Aorta (tissue), 5 donors: ENCODE data around the gene STAM. TPM values are rescaled to one million over a fixed set of nuclear protein-coding genes. Genes with fewer than 3 reads are reported as not detected.

Experiments used
- ATAC-seq: fragments of 200-7000 bp; cut with Tn5 transposase; one replicate; pipeline ENCODE4 v1.9.1; 2022; ENCODE audit warnings: moderate library complexity; ENCODE audit not compliant: low FRiP score
- DNase-seq, 2 donors: peaks; one replicate each; pipeline ENCODE4 v3.0.0-alpha.2; 2020
- H3K27ac ChIP-seq, 2 donors: one replicate each; pipeline ENCODE4 v1.5.1; 2013; ENCODE audit warnings: low read length in 2 of 2, mild to moderate bottlenecking in 2 of 2, moderate library complexity in 2 of 2, control low read depth in 1 of 2, inconsistent platforms in 1 of 2, low read depth in 1 of 2
- H3K27me3 ChIP-seq, 2 donors: one replicate each; pipeline ENCODE4 v1.6.1; 2013; ENCODE audit warnings: control low read depth in 1 of 2, low read length in 1 of 2, mild to moderate bottlenecking in 1 of 2, moderate library complexity in 1 of 2; ENCODE audit not compliant: insufficient read depth in 2 of 2, control insufficient read depth in 1 of 2
- H3K36me3 ChIP-seq, 2 donors: one replicate each; pipeline ENCODE4 v1.6.1; 2013; ENCODE audit warnings: control low read depth in 1 of 2, low read length in 1 of 2, mild to moderate bottlenecking in 1 of 2; ENCODE audit not compliant: insufficient read depth in 2 of 2, control insufficient read depth in 1 of 2
- H3K4me1 ChIP-seq, 2 donors: one replicate each; pipeline ENCODE4 v1.6.1; 2013; ENCODE audit warnings: low read length in 2 of 2, control low read depth in 1 of 2, mild to moderate bottlenecking in 1 of 2, moderate library complexity in 1 of 2; ENCODE audit not compliant: insufficient read depth in 2 of 2, control insufficient read depth in 1 of 2
- H3K4me3 ChIP-seq, 2 donors: one replicate each; pipeline ENCODE4 v1.5.1; 2013; ENCODE audit warnings: low read length in 2 of 2, control low read depth in 1 of 2, mild to moderate bottlenecking in 1 of 2
- H3K9me3 ChIP-seq: one replicate; pipeline ENCODE4 v1.6.1; 2013; ENCODE audit warnings: mild to moderate bottlenecking, low read length; ENCODE audit not compliant: control insufficient read depth
- WGBS, 2 donors: extraction: QIAGEN DNeasy Blood & Tissue Kit; methylation state at CpG; one replicate each; pipeline ENCODE4 v1.1.7; 2013; 5-methylcytosine and 5-hydroxymethylcytosine counted together
- intact Hi-C, 2 donors: fragments of 100-400 bp; cut with DNase I; formaldehyde crosslinking; loops; one replicate each; pipeline versions ENCODE4 v1.14.2 to v1.15.0; 2022
- polyA plus RNA-seq, 2 donors: library from polyadenylated mRNA; stranded (reverse); fragments of 200-250 nt; gene quantifications; one replicate each; pipeline ENCODE4 v1.2.3, GENCODE V29; 2013
- total RNA-seq, 2 donors: library from RNA; stranded (reverse); fragmentation: NEBNext Ultra II Directional; extraction: Animal tissue kit (Norgen Biotek cat#: 25700); gene quantifications; one replicate each; pipeline ENCODE4 v1.2.1, GENCODE V29; 2021
- donor health status: healthy with polysubstance abuse.
- donor health status: Bipolar disorder and iron deficiency.
- donor health status: DM: no; HTN: no; CAD: no.
- donor health status: DM: no; HTN: no; CAD: no.
- donor health status: DM: yes; HTN: yes; CAD: no.

The STAM gene
- total and polyA plus RNA-seq, 4 donors = 8.7 to 28.6 (median 16.1) TPM

DNA sequence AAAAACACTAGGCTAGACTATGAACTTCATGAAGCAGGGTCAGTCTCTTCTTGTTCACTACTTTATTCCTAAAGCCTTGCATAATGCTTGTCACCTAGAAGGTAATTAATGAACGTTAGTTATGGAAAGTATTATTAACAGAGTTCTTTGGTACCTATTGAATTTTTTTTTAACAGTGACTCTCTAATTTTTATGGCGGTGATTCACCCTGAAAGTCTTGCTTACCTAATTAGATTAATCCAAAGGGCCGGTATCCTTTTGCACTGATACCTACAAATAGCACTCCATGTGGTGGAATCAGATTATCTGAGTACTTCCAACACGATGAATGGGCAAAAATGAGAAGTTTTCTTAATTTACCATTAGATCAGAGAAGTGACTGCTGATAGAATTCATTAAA lies 31.7 kb downstream of the STAM start:
- ATAC-seq = no peak
- H3K9me3 ChIP-seq = no peaks in the 10 kb centered on the region
- DNase-seq = no peak
- H3K27me3 ChIP-seq = no peaks in the 10 kb centered on the region
- WGBS, 2 donors = 89 to 90% methylated on average over 4 of the region's 4 CpGs
- intact Hi-C loops = no loop called here
- no peak overlapping the region for H3K4me3 ChIP-seq
- no peak overlapping the region for H3K27ac ChIP-seq
- H3K4me1 ChIP-seq = no peaks in the 10 kb centered on the region
- H3K36me3 ChIP-seq = peaks cover 0 to 1% of the 10 kb centered on the region in 2 donors

GRCh38 chr10:17676919-17677318 lies 33.0 kb downstream of the STAM start:
- Histone ChIP-seq H3K27ac (no peak overlapping the region), H3K4me3 (no peak overlapping the region), H3K4me1 (no peaks in the 10 kb centered on the region), H3K27me3 (no peaks in the 10 kb centered on the region), H3K9me3 (no peaks in the 10 kb centered on the region), H3K36me3 (peaks cover 0 to 3% of the 10 kb centered on the region in 2 donors)
- WGBS, 2 donors = 94 to 97% methylated on average over 1 of the region's 1 CpG
- ATAC-seq (no peak), DNase-seq (no peak)
- intact Hi-C loops = no loop called here

DNA sequence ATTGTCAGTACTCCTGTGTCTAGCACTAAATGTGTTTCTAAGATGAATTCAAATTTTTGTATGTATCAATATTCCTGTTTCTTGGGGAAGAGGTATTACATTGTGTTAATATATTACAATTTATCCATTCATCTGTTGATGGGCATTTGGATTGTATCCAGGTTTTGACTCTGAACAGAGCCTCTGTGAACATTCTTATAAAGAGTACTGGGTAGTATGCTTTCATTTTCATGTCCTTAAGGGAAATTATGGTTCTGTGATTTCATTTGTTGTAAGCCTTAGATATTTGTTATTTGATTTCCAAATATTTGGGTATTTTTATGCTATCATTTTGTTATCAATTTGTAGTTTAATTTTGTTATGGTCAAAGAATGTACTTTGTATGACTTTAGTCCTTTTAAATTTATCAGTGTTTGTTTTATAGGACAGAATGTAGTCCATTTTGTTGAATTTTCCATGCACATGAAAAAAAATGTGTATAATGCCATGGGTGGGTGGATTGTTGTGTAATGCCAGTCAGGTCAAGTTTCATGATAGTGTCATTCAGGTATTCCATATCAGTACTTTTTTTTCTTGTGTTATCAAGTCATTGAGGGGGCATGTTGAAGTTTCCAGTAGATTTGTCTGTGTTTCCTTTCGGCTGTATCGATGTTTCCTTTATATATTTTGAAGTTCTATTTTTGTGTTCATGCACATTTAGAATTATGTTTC lies 38.4 kb downstream of the STAM start:
- 55 to 58% methylated on average over 2 of the region's 2 CpGs for WGBS, 2 donors

DNA sequence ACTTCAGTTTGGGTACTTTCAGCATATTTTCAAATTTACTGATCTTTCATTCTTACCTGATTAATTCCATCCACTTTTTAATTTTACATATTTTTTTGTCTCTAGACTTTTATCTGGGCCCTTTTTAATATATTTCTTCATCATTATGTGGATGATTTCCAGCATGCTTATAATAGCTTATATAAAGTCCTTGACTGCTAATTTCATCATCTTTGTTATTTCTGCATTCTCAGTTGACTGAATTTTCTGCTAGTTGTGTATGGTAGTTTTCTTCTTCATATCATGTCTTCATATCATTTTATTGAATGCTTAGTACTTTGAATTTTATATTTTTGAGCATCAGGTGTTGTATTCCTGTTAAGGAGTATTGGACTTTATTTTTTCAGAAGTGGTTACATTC lies 39.6 kb downstream of the STAM start:
- no peak overlapping the region for H3K4me3 ChIP-seq
- no peak overlapping the region for H3K27ac ChIP-seq
- intact Hi-C loops = no loop called here
- H3K4me1 ChIP-seq = no peaks in the 10 kb centered on the region
- no peaks in the 10 kb centered on the region for H3K27me3 ChIP-seq
- ATAC-seq = no peak
- peaks cover 0 to 3% of the 10 kb centered on the region in 2 donors for H3K36me3 ChIP-seq
- no peaks in the 10 kb centered on the region for H3K9me3 ChIP-seq
- no peak for DNase-seq

More for the DNA sequence above, 38.4 kb downstream of the STAM start:
- Histone ChIP-seq H3K27ac (no peak overlapping the region), H3K4me3 (no peak overlapping the region), H3K27me3 (no peaks in the 10 kb centered on the region), H3K9me3 (no peaks in the 10 kb centered on the region), H3K36me3 (peaks cover 0 to 3% of the 10 kb centered on the region in 2 donors), H3K4me1 (no peaks in the 10 kb centered on the region)
- intact Hi-C loops = no loop called here
- ATAC-seq = no peak
- no peak for DNase-seq

- ATAC-seq = no peak
- Histone ChIP-seq H3K27me3 (no peaks in the 10 kb centered on the region), H3K9me3 (no peaks in the 10 kb centered on the region), H3K4me1 (no peaks in the 10 kb centered on the region), H3K27ac (no peak overlapping the region), H3K36me3 (peaks cover 0 to 3% of the 10 kb centered on the region in 2 donors), H3K4me3 (no peak overlapping the region)
- intact Hi-C loops = no loop called here
- 96 to 97% methylated on average over 6 of the region's 6 CpGs for WGBS, 2 donors
- DNase-seq = no peak
These were observed 40.6 kb downstream of the STAM start for GRCh38 chr10:17684537-17684936.

- WGBS, 2 donors = 91 to 92% methylated on average over 3 of the region's 3 CpGs
- intact Hi-C loops = no loop called here
- H3K4me1 ChIP-seq = no peaks in the 10 kb centered on the region
- H3K36me3 ChIP-seq = peaks cover 0 to 3% of the 10 kb centered on the region in 2 donors
- DNase-seq = no peak
- H3K27ac ChIP-seq = no peak overlapping the region
- no peaks in the 10 kb centered on the region for H3K9me3 ChIP-seq
- H3K27me3 ChIP-seq = no peaks in the 10 kb centered on the region
- ATAC-seq = no peak
- H3K4me3 ChIP-seq = no peak overlapping the region
These were observed 41.4 kb downstream of the STAM start for GRCh38 chr10:17685233-17685840.

GRCh38 chr10:17687117-17687831 lies 43.3 kb downstream of the STAM start:
- no peaks in the 10 kb centered on the region for H3K4me1 ChIP-seq

GRCh38 chr10:17689137-17689536 lies 45.2 kb downstream of the STAM start:
- DNase-seq (no peak), ATAC-seq (no peak)
- Histone ChIP-seq H3K27me3 (no peaks in the 10 kb centered on the region), H3K27ac (no peak overlapping the region), H3K4me3 (no peak overlapping the region), H3K36me3 (no peaks in the 10 kb centered on the region), H3K4me1 (no peaks in the 10 kb centered on the region), H3K9me3 (no peaks in the 10 kb centered on the region)
- intact Hi-C loops = no loop called here

More at GRCh38 chr10:17687117-17687831, 43.3 kb downstream of the STAM start:
- Histone ChIP-seq H3K27me3 (no peaks in the 10 kb centered on the region), H3K27ac (no peak overlapping the region), H3K36me3 (no peaks in the 10 kb centered on the region), H3K4me3 (no peak overlapping the region), H3K9me3 (no peaks in the 10 kb centered on the region)
- DNase-seq = no peak
- intact Hi-C loops = no loop called here
- WGBS, 2 donors = 96 to 97% methylated on average over 15 of the region's 15 CpGs
- ATAC-seq = no peak

DNA sequence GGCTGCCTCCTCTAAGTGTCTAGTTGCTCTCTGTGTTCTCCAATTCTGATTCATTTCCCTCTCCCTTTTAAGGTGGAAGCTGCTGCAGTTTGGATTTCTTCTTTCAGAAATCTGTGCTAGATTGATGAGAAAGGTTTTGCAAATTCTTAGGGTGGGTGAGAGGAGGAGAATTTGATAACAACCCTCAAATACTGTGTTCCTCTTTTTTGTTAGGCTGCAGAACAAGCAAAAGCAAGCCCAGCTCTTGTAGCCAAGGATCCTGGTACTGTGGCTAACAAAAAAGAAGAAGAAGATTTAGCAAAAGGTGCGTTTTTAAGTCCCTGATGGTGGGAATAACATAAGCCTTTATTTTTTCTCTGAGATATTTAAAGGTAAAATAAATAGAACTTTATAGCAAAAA lies 49.1 kb downstream of the STAM start:
- Histone ChIP-seq H3K36me3 (no peaks in the 10 kb centered on the region), H3K27ac (no peak overlapping the region), H3K27me3 (no peaks in the 10 kb centered on the region), H3K9me3 (no peaks in the 10 kb centered on the region), H3K4me1 (no peaks in the 10 kb centered on the region), H3K4me3 (no peak overlapping the region)
- intact Hi-C loops = no loop called here
- ATAC-seq = no peak
- DNase-seq = no peak
- 80 to 88% methylated on average over 1 of the region's 1 CpG for WGBS, 2 donors
